Measurements from ENCODE around the gene DDX23. TPM values are rescaled to one million over a fixed set of nuclear protein-coding genes. Genes with fewer than 3 reads are reported as not detected.
"Not testable (repeated sequence)": the region's sequence is repeated elsewhere in the genome, so short reads cannot be mapped to it uniquely, and the experiment has no call there.

The DDX23 gene
- total RNA-seq, 1 experiment from 2014 or later, result 91.0 TPM

GRCh38 chr12:48862760-48863159 is 10.8 kb upstream of the DDX23 start:
- no peak for DNase-seq (ENCODE audit: low read depth)

DNA sequence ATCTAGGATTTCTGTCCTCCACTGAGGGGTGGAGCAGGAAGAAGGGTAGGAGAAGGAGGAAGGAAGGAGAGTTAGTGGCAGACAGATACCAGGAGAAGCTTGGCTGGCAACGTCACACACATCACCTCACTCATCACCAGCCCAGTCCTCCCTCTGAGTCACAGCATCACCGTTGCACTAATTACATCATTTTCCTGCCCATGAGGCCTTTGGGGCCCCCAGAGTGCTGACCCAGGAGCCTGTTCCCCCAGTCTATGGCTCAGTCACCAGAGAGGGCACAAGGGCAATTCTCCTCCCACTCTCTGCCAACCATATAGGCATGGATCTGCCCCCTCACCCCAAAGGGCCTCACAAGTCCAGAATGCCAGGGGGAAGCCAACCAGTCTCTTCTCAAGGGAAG is 9.1 kb upstream of the DDX23 start:
- DNase-seq (ENCODE audit: low read depth), result no peak

- DNase-seq (ENCODE audit: low read depth), result not testable (repeated sequence)
These were observed 8.3 kb upstream of the DDX23 start for GRCh38 chr12:48860236-48860635.

DNA sequence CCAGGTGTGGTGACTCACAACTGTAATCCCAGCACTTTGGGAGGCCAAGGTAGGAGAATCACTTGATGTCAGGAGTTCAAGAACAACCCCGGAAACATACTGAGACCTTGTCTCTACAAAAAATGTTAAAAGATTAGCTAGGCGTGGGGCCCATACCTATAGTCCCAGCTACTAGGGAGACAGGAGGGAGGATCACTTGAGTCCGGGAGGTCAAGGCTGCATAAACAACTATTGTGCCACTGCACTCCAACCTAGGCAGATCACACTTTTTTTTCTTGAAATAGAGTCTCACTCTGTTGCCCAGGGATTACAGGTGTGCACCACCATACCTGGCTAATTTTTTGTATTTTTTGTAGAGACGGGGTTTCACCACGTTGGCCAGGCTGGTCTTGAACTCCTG is 7.6 kb upstream of the DDX23 start:
- no peak for DNase-seq (ENCODE audit: low read depth)

- no peak for DNase-seq (ENCODE audit: low read depth)
These were observed 6.1 kb upstream of the DDX23 start for GRCh38 chr12:48858043-48858442.

GRCh38 chr12:48857278-48857994 is 5.5 kb upstream of the DDX23 start:
- no peak for DNase-seq (ENCODE audit: low read depth)

DNA sequence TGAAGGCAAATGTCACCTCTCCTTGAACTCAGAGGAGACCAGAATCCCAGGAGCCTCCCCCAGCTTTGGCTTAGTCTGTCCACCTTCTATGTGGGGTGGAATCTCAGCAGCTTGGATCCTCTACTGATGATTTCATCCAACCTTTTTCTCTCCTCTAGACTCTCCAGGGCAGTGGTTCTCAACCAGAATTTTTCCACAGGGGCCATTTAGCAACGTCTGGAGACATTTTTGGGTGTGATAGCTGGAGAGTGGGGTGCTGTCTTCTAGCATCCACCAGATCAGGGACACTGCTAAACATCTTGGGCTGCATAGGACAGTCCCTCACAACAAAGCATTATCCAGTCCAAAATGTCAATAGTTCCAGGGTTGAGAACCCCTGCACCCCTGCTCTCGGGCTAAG is 4.4 kb upstream of the DDX23 start:
- no peak for DNase-seq (ENCODE audit: low read depth)

- not testable (repeated sequence) for DNase-seq (ENCODE audit: low read depth)
These were observed 3.0 kb upstream of the DDX23 start for GRCh38 chr12:48854932-48855331.

GRCh38 chr12:48854488-48854887 is 2.5 kb upstream of the DDX23 start:
- no peak for DNase-seq (ENCODE audit: low read depth)

DNA sequence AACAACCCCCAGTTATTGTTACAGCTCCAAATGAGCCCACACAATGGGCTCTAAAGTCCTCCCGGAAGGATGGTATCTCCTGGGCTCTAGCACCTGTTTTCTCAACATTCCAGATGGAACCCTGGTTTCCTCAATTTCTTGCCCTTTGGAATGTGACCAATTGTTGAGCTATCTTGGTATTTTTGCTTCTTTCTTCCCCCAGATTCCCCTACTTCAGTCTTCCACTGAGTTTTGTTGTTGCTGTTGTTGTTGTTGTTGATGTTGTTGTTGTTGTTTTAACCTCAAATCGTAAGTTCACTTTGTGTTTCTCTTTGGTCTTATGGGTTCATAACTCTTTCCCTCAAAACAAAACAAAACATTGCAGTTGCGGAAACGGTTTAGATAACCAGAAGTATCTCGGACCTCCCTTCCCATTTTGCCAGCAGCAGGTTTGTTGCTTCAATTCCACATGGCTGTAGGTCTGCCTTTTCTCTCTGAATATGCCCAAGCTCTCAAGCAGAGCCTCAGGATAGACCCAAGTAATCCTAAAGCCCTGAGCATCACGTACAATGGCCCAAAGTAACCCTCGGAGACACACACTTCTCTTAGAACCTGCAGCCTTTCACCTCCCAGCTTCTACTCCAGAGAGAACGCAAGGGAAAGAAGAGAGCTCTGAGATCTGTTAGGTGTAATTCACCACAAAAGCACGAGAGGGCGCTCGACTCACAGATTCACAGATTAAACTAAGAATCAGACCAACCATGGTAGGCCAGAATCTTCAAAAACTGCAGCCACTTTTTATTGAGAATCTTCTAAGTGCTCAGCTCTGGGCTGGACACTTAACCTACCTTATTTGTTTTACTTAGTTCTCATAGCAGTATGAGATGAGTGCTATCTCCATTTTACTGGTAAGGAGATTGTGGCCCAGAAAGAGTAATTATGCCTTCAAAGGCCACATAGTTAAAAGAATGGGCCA is 1.0 kb upstream of the DDX23 start:
- peak; percentile 84 for DNase-seq (ENCODE audit: low read depth)

DNA sequence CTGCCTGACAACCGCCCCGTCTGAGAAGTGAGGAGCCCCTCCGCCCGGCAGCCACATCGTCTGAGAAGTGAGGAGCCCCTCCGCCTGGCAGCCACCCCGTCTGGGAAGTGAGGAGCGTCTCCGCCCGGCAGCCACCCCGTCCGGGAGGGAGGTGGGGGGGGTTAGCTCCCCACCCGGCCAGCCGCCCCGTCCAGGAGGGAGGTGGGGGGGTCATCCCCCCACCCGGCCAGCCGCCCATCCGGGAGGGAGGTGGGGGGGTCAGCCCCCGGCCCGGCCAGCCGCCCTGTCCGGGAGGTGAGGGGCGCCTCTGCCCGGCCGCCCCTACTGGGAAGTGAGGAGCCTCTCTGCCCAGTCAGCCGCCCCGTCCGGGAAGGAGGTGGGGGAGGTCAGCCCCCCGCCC is 9.9 kb downstream of the DDX23 start:
- DNase-seq (ENCODE audit: low read depth), result not testable (repeated sequence)

GRCh38 chr12:48838048-48838447 is 13.9 kb downstream of the DDX23 start:
- no peak for DNase-seq (ENCODE audit: low read depth)

DNA sequence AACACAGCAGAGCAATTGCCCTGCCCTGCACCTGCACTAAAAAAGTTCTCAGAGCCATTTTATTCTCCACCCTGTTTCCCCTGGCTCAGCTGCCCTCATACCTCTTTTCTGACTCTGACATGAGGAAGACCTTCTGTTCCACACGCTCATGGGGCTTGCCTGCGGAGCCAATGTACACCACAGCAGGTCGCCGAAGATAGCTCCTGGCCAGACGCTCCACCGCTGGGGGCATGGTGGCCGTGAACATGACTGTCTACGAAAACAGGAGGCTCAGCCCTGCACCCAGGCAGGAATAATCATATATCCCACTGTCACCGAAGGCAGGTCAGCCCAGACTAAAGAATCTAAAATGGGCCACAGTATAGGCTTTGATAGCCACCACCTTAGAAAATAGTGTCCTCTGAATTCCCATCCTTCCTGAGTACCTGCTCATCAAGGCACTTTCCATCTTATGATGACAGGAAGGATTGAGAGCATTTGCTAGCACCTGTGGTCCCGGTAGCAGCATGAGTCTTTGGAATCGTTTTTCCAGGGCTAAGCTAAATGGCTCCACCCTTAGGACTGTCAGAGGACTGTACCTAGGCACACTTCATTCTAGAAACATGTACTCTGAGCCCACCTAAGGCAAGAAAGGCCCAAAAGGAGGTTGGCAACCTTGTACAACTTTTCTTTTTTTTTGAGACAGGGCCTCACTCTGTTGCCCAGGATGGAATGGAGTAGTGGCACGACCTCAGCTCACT is 19.5 kb downstream of the DDX23 start:
- DNase-seq (ENCODE audit: low read depth), result no peak

- DNase-seq (ENCODE audit: low read depth), result no peak
These were observed 20.7 kb downstream of the DDX23 start for GRCh38 chr12:48831257-48831656.

DNA sequence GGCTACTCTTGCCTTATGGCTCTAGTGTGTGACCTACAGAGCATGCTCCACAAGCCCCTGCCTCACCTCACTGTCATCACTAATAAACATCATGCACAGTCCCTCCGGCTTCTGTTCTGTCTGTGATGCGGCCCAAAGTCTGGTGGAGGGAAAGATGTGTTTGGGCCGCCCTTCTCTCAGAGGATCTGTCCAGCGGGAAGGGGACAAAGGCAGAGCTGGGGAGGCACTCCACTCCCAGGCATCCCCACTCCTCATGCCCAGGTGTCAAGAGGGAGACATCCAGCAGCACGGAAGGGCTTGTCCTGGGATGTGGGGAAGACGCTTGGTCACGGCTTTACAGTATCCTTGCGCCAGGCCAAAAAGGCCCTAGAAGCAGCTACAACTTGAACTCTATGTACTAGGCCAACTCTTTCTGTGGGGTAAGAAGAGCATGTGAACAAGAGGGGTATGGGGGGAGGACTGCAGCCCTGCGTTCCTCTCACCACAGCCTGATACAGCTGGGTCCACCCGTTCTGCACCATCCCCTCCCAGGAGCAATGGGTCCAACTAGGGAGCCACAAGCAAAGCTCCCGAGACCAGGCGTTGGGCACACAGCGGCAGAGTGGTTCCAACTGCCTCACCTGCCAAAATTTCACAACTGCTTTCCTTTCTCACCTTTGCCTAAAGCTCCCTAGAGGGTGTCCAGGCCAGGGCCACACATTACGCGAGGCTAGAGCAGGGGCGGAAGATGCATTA is 23.0 kb downstream of the DDX23 start:
- no peak for DNase-seq (ENCODE audit: low read depth)

DNA sequence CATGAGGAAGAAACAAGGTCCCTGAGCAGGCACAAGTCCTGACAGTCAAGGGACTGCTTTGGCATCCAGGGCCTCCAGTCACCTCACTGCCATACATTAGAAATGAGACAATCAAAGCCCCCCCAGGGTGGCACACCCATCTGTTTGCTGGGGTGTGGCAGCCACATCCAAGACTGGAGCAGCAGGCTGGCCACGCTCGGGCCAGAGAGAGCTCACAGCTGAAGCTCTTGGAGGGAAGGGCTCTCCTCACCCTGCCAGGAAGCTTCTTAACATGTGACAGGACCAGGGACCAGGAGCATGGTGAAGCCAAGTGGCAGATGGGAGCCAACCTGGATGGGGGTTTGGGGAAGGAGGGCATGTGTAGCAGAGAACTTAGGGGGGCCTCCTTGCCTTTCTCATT is 23.7 kb downstream of the DDX23 start:
- no peak for DNase-seq (ENCODE audit: low read depth)

- DNase-seq (ENCODE audit: low read depth), result no peak
These were observed 24.4 kb downstream of the DDX23 start for GRCh38 chr12:48827513-48828096.

DNA sequence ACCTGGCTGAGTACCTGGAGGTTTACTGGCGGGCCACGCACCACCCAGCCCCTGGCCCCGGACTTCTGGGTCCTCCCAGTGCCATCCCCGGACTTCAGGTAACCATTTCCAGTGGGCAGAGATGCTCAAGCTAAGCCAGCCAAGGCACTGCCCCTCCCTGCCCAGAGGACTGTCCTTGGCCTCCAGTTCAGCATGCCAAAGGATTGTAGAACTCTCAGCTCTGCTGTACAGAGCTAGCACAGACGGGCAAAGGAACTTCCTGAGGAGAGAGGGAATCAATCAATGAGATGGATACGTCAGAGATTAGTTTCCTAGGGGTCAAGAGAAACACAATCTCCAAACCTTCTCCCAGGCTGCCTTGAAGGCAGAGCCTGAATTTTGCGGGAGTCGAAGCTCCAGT is 24.9 kb downstream of the DDX23 start:
- no peak for DNase-seq (ENCODE audit: low read depth)

- DNase-seq (ENCODE audit: low read depth), result no peak
These were observed 25.6 kb downstream of the DDX23 start for GRCh38 chr12:48826209-48826855.

- DNase-seq (ENCODE audit: low read depth), result no peak
These were observed 27.1 kb downstream of the DDX23 start for GRCh38 chr12:48824905-48825304.

Data from LHCN-M2 (cell line).